T-helper 1 cell (primary cell): Measurements from ENCODE around the gene NOS3.

Source experiments
- DNase-seq, 5 donors: peaks; one replicate each; pipeline ENCODE4 v3.0.0-alpha.2; 2012 to 2020

Gene NOS3

GRCh38 chr7:150965273-150965830 is 25.5 kb upstream of the NOS3 start:
- DNase-seq, result no peak

- DNase-seq, result no peak
Observed at GRCh38 chr7:150966002-150966401, 24.8 kb upstream of the NOS3 start.

- no peak for DNase-seq
Observed at GRCh38 chr7:150967349-150967748, 23.5 kb upstream of the NOS3 start.

- DNase-seq, result no peak
Observed at GRCh38 chr7:150968056-150968733, 22.6 kb upstream of the NOS3 start.

GRCh38 chr7:150968734-150969372 is 22.0 kb upstream of the NOS3 start:
- no peak for DNase-seq

- DNase-seq, result no peak
Observed at GRCh38 chr7:150969475-150969874, 21.3 kb upstream of the NOS3 start.

GRCh38 chr7:150970424-150970823 is 20.4 kb upstream of the NOS3 start:
- no peak for DNase-seq

GRCh38 chr7:150971242-150972022 is 19.4 kb upstream of the NOS3 start:
- no peak for DNase-seq

- no peak for DNase-seq
Observed at GRCh38 chr7:150972023-150972468, 18.8 kb upstream of the NOS3 start.

- DNase-seq, result no peak
Observed at GRCh38 chr7:150972741-150973140, 18.1 kb upstream of the NOS3 start.

- DNase-seq, result peak in 2 of 5 donors; percentile 41 to 42
Observed at GRCh38 chr7:150973571-150974451, 17.0 kb upstream of the NOS3 start.

- DNase-seq, result peak; percentile 71 to 85 (median 80)
Observed at GRCh38 chr7:150974468-150975391, 16.1 kb upstream of the NOS3 start.

GRCh38 chr7:150975536-150976319 is 15.1 kb upstream of the NOS3 start:
- no peak for DNase-seq

- DNase-seq, result no peak
Observed at GRCh38 chr7:150976529-150977381, 14.1 kb upstream of the NOS3 start.

- DNase-seq, result no peak
Observed at GRCh38 chr7:150977382-150978125, 13.3 kb upstream of the NOS3 start.

- DNase-seq, result peak in 1 of 5 donors; percentile 31
Observed at GRCh38 chr7:150978126-150978789, 12.6 kb upstream of the NOS3 start, which contains the start of gene KCNH2. KCNH2 (minus strand) TSS chr7:150978321; CDS start chr7:150977913, 408 bp downstream.

GRCh38 chr7:150979713-150980390 is 11.0 kb upstream of the NOS3 start:
- DNase-seq, result no peak
